HL-60/S4 (cell line): Measurements from ENCODE around the gene RNF111.

Experiments
- in situ Hi-C: fragments of 300-500 bp; cut with MboI; formaldehyde crosslinking; loops from 2 replicates; pipeline ENCODE4 v1.14.3; 2022; ENCODE audit warnings: low sequenced_read_pairs

RNF111 gene

GRCh38 chr15:59127255-59127654 lies 139.8 kb downstream of the RNF111 start:
- in situ Hi-C loops: loop anchor here (25.0 kb wide), 1 partner anchor 890 kb away; no protein-coding TSS in a partner anchor

GRCh38 chr15:59131456-59131855 lies 144.0 kb downstream of the RNF111 start:
- in situ Hi-C loops: loop anchor here (25.0 kb wide), 1 partner anchor 894 kb away; no protein-coding TSS in a partner anchor

GRCh38 chr15:59131969-59132562 lies 144.6 kb downstream of the RNF111 start:
- in situ Hi-C loops: loop anchor here (25.0 kb wide), 1 partner anchor 895 kb away; no protein-coding TSS in a partner anchor

- in situ Hi-C loops: loop anchor here (25.0 kb wide), 1 partner anchor 897 kb away; no protein-coding TSS in a partner anchor
These were observed 146.5 kb downstream of the RNF111 start for GRCh38 chr15:59133929-59134427.

GRCh38 chr15:59137566-59137965 lies 150.1 kb downstream of the RNF111 start:
- in situ Hi-C loops: loop anchor here (25.0 kb wide), 1 partner anchor 900 kb away; no protein-coding TSS in a partner anchor

GRCh38 chr15:59138243-59138642 lies 150.8 kb downstream of the RNF111 start:
- in situ Hi-C loops: loop anchor here (25.0 kb wide), 1 partner anchor 901 kb away; no protein-coding TSS in a partner anchor

- in situ Hi-C loops: loop anchor here (25.0 kb wide), 1 partner anchor 903 kb away; no protein-coding TSS in a partner anchor
These were observed 153.2 kb downstream of the RNF111 start for GRCh38 chr15:59140422-59141226.

- in situ Hi-C loops: loop anchor here (25.0 kb wide), 1 partner anchor 906 kb away; no protein-coding TSS in a partner anchor
These were observed 155.8 kb downstream of the RNF111 start for GRCh38 chr15:59143281-59143680.

- in situ Hi-C loops: loop anchor here (25.0 kb wide), 1 partner anchor 907 kb away; no protein-coding TSS in a partner anchor
These were observed 157.1 kb downstream of the RNF111 start for GRCh38 chr15:59144594-59144993.
